Keratinocyte (primary cell): ENCODE results near the gene CFAP299. TPM values are rescaled to one million over a fixed set of nuclear protein-coding genes. Genes with fewer than 3 reads are reported as not detected.

Experiments
- DNase-seq: peaks from one replicate; pipeline ENCODE4 v3.0.0-alpha.2; 2011; ENCODE audit warnings: low read depth, missing footprints, low spot score
- FAIRE-seq: peaks from 2 replicates; lab custom pipeline; 2011; peaks lifted over from hg19 to GRCh38; lab: Jason Lieb, UNC
- H2AFZ ChIP-seq: 2 replicates; pipeline ENCODE4 v1.6.0; 2012; ENCODE audit warnings: low read length, control low read depth, inconsistent platforms; ENCODE audit not compliant: control insufficient read depth
- H3K27ac ChIP-seq: 2 replicates; pipeline ENCODE4 v1.5.1; 2011; ENCODE audit warnings: low read length; ENCODE audit not compliant: control insufficient read depth, insufficient read depth
- H3K27me3 ChIP-seq: 3 replicates; pipeline ENCODE4 v1.6.0; 2011; ENCODE audit warnings: low read length; ENCODE audit not compliant: control insufficient read depth, insufficient read depth; ENCODE audit errors: extremely low read depth
- H3K36me3 ChIP-seq, 2 experiments: 2 replicates in 1 of 2; 3 replicates in 1 of 2; pipeline ENCODE4 v1.5.1; 2011; ENCODE audit warnings: low read length in 2 of 2, mild to moderate bottlenecking in 1 of 2; ENCODE audit not compliant: control insufficient read depth in 2 of 2, insufficient read depth in 2 of 2; ENCODE audit errors: extremely low read depth in 1 of 2
- H3K4me1 ChIP-seq: 3 replicates; pipeline ENCODE4 v1.5.1; 2011; ENCODE audit warnings: low read length; ENCODE audit not compliant: control insufficient read depth, insufficient read depth; ENCODE audit errors: extremely low read depth
- H3K4me2 ChIP-seq: 3 replicates; pipeline ENCODE4 v1.6.0; 2011; ENCODE audit warnings: low read depth, low read length; ENCODE audit not compliant: control insufficient read depth, insufficient read depth; ENCODE audit errors: extremely low read depth
- H3K4me3 ChIP-seq, 3 experiments: fragments of 200-600 bp in 1 of 3; sonication (generic) in 1 of 3; 2 replicates in 2 of 3; 3 replicates in 1 of 3; pipeline ENCODE4 v1.5.1; 2011 to 2016; ENCODE audit warnings: low read length in 3 of 3, mild to moderate bottlenecking in 3 of 3, control low read depth in 2 of 3, inconsistent platforms in 1 of 3, low read depth in 1 of 3, mixed read lengths in 1 of 3, mixed run types in 1 of 3, moderate library complexity in 1 of 3; ENCODE audit not compliant: control insufficient read depth in 2 of 3, insufficient read depth in 2 of 3; ENCODE audit errors: extremely low read depth in 1 of 3
- H3K79me2 ChIP-seq: 2 replicates; pipeline ENCODE4 v1.6.0; 2012; ENCODE audit warnings: low read length; ENCODE audit not compliant: control insufficient read depth, insufficient read depth
- H3K9ac ChIP-seq: 3 replicates; pipeline ENCODE4 v1.6.0; 2011; ENCODE audit warnings: low read length; ENCODE audit not compliant: control insufficient read depth, insufficient read depth; ENCODE audit errors: extremely low read depth
- H3K9me1 ChIP-seq: 3 replicates; pipeline ENCODE4 v1.6.0; 2011; ENCODE audit warnings: low read length; ENCODE audit not compliant: control insufficient read depth, insufficient read depth; ENCODE audit errors: extremely low read depth
- H3K9me3 ChIP-seq: 2 replicates; pipeline ENCODE4 v1.5.1; 2012; ENCODE audit warnings: low read depth, low read length; ENCODE audit not compliant: control insufficient read depth
- H4K20me1 ChIP-seq: 3 replicates; pipeline ENCODE4 v1.6.0; 2011; ENCODE audit warnings: low read length; ENCODE audit not compliant: control insufficient read depth, insufficient read depth; ENCODE audit errors: extremely low read depth
- CTCF ChIP-seq, 3 experiments: IDR thresholded peaks in 1 of 3; conservative IDR thresholded peaks in 1 of 3; optimal IDR thresholded peaks in 1 of 3; 2 replicates in 2 of 3; 3 replicates in 1 of 3; pipeline versions ENCODE3 to v1.5.1; 2011; ENCODE audit warnings: low read length in 3 of 3, mild to moderate bottlenecking in 3 of 3, moderate library complexity in 2 of 3, control low read depth in 1 of 3, inconsistent platforms in 1 of 3; ENCODE audit not compliant: insufficient read depth in 2 of 3; ENCODE audit errors: extremely low read depth in 1 of 3
- EZH2 ChIP-seq: IDR thresholded peaks from one replicate; pipeline ENCODE4 v1.6.1; 2012; ENCODE audit warnings: inconsistent platforms, mild to moderate bottlenecking, low read length, moderate library complexity
- dilution Hi-C: fragments of 300-500 bp; cut with MboI; formaldehyde crosslinking; loops from one replicate; pipeline ENCODE4 v1.7.0; 2020; ENCODE audit warnings: low sequenced_read_pairs; ENCODE audit not compliant: extremely low pct_ligation_motif_present
- polyA plus RNA-seq, 5 experiments: library from polyadenylated mRNA; depleted of rRNA in 3 of 5; stranded (reverse) in 3 of 5; stranded (forward) in 1 of 5; unstranded in 1 of 5; fragments of >200 nt; gene quantifications; 1 replicate in 1 of 5; 2 replicates in 3 of 5; 3 replicates in 1 of 5; pipeline versions ENCODE4 v1.2.1 to v1.2.3, GENCODE V29; 2011 to 2012; ENCODE audit warnings: missing spikeins in 2 of 5, low read depth in 1 of 5, low replicate concordance in 1 of 5

Gene CFAP299
- polyA plus RNA-seq, 1 donor (not counting 4 experiments of a cell fraction or from before 2014, with no cell fraction given), result 0.14 TPM

DNA sequence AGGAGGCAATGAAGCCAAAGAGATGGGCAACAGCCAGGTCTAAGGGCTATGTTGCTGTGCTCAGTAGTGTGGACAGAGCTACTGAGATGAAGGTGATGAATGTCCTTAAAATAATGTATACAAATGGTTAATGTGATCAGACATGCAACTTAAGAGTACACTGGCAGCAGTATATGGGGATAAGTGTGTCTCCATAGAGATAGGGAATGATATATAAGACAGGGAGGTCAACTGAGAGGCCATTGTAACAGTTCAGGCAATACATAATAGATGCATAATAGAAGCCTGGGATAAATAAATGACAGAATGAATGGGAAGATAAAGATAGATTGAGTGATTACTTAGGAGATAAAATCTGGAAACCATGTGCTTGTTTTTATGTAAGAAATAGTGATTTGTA is 250.0 kb downstream of the CFAP299 start:
- TF ChIP-seq EZH2 (no peak), CTCF (optimal IDR thresholded peaks at IDR 0.05 in 1 of 3, IDR thresholded peaks at IDR 0.05 in 1 of 3, conservative IDR thresholded peaks at IDR 0.05 in 1 of 3; ENCODE audit: extremely low read depth in 1 of 3, insufficient read depth in 2 of 3, low read length in 3 of 3) (no peak)
- no peak overlapping the region for H3K4me3 ChIP-seq
- H3K4me1 ChIP-seq, result peaks cover 2% of the 10 kb centered on the region
- no peak overlapping the region for H3K4me2 ChIP-seq
- dilution Hi-C loops, result no loop called here
- no peaks in the 10 kb centered on the region for H3K9me3 ChIP-seq
- no peak overlapping the region for H3K9ac ChIP-seq
- FAIRE-seq (no peak), DNase-seq (no peak)
- peaks cover 4% of the 10 kb centered on the region for H3K27me3 ChIP-seq
- no peak overlapping the region for H3K27ac ChIP-seq
- H3K9me1 ChIP-seq, result no peaks in the 10 kb centered on the region
- H3K79me2 ChIP-seq, result no peaks in the 10 kb centered on the region
- no peaks in the 10 kb centered on the region for H4K20me1 ChIP-seq
- H3K36me3 ChIP-seq, result no peaks in the 10 kb centered on the region
- no peak overlapping the region for H2AFZ ChIP-seq

- dilution Hi-C loops, result no loop called here
These were observed 251.2 kb downstream of the CFAP299 start for GRCh38 chr4:80586716-80587115.

More at GRCh38 chr4:80586716-80587115, 251.2 kb downstream of the CFAP299 start:
- Histone ChIP-seq H4K20me1 (no peaks in the 10 kb centered on the region), H3K36me3 (no peaks in the 10 kb centered on the region), H2AFZ (no peak overlapping the region), H3K9ac (no peak overlapping the region), H3K9me1 (no peaks in the 10 kb centered on the region), H3K4me1 (peaks cover 2% of the 10 kb centered on the region), H3K27me3 (no peaks in the 10 kb centered on the region), H3K4me3 (no peak overlapping the region), H3K79me2 (no peaks in the 10 kb centered on the region), H3K27ac (no peak overlapping the region), H3K4me2 (no peak overlapping the region), H3K9me3 (no peaks in the 10 kb centered on the region)
- no peak for TF ChIP-seq CTCF (optimal IDR thresholded peaks at IDR 0.05 in 1 of 3, IDR thresholded peaks at IDR 0.05 in 1 of 3, conservative IDR thresholded peaks at IDR 0.05 in 1 of 3; ENCODE audit: extremely low read depth in 1 of 3, insufficient read depth in 2 of 3, low read length in 3 of 3)
- TF ChIP-seq EZH2, result no peak
- no peak for FAIRE-seq
- DNase-seq, result no peak
